BE2C (cell line): Measurements from ENCODE around the gene MYL12B.
A peak's percentile ranks its signal among the peaks of the same experiment; 100 is the strongest.

Experiments
- DNase-seq: peaks from one replicate; pipeline ENCODE4 v3.0.0-alpha.2; 2020
- H3K27me3 ChIP-seq: fragments of 250-450 bp; sonication (Bioruptor Pico); 2 replicates; pipeline ENCODE4 v1.5.1; 2020; ENCODE audit warnings: mild to moderate bottlenecking
- H3K36me3 ChIP-seq: fragments of 250-450 bp; sonication (Bioruptor Pico); 2 replicates; pipeline ENCODE4 v1.5.1; 2020; ENCODE audit warnings: mild to moderate bottlenecking
- H3K4me1 ChIP-seq: fragments of 250-450 bp; sonication (Bioruptor Pico); 2 replicates; pipeline ENCODE4 v1.5.1; 2020
- H3K4me3 ChIP-seq: 2 replicates; pipeline ENCODE4 v1.5.1; 2011; ENCODE audit warnings: low read depth, low read length
- H3K9me3 ChIP-seq: fragments of 250-450 bp; sonication (Bioruptor Pico); 2 replicates; pipeline ENCODE4 v1.5.1; 2020
- CTCF ChIP-seq: IDR thresholded peaks from 2 replicates; pipeline ENCODE4 v1.5.1; 2012; ENCODE audit warnings: mild to moderate bottlenecking, low read depth, low read length

MYL12B gene

DNA sequence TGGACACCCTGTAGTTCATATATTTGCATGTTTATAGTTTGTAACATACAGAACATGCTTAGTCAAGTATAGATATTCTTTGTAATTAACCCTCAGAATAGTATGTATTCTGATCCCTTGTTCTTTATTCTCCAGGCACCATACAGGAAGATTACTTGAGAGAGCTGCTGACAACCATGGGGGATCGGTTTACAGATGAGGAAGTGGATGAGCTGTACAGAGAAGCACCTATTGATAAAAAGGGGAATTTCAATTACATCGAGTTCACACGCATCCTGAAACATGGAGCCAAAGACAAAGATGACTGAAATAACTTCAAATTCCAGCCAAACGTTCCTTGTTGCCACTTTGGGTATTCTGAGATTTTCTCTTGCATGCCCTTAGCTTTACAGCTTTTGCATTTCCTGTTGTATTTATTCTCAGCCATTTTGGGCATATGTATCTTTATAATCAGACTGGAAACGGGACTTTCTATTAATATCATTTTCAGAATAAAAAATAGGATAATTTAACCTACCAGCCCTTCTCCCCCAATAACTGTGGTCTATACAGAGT is 6.2 kb upstream of the MYL12B start:
- Histone ChIP-seq H3K4me3 (no peak overlapping the region), H3K36me3 (peaks cover 5% of the 10 kb centered on the region), H3K27me3 (no peaks in the 10 kb centered on the region), H3K9me3 (no peaks in the 10 kb centered on the region), H3K4me1 (no peaks in the 10 kb centered on the region)
- no peak for DNase-seq
- no peak for TF ChIP-seq CTCF

GRCh38 chr18:3256693-3257626 is 5.0 kb upstream of the MYL12B start:
- DNase-seq: no peak

DNA sequence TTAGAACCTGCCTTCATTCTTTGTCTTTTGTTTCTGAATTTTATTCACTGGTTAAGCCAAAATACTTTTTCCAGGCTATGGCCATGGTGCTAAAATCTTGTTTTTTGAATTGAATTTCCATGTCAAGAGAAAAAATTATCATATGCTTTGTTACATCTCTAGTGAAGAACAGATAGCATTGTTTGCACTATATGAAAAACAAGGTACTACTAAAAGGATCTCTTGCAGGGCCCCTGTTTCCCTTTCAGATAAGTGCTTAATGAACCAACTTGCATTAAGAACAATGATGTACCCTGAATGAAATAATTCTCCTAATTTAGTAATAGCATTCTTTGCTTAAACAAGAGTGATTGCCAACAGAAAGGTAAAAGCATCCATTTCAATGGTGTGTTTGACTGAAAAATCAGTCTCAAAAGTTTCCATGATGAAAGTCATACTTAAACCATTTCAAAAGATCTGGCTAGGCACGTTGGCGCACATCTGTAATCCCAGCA is 4.3 kb upstream of the MYL12B start:
- no peaks in the 10 kb centered on the region for H3K27me3 ChIP-seq
- TF ChIP-seq CTCF: no peak
- H3K9me3 ChIP-seq: no peaks in the 10 kb centered on the region
- no peaks in the 10 kb centered on the region for H3K4me1 ChIP-seq
- H3K4me3 ChIP-seq: no peak overlapping the region
- no peak for DNase-seq
- H3K36me3 ChIP-seq: peaks cover 5% of the 10 kb centered on the region

More at GRCh38 chr18:3256693-3257626, 5.0 kb upstream of the MYL12B start:
- no peak for TF ChIP-seq CTCF
- Histone ChIP-seq H3K4me1 (no peaks in the 10 kb centered on the region), H3K4me3 (no peak overlapping the region), H3K36me3 (peaks cover 5% of the 10 kb centered on the region), H3K9me3 (no peaks in the 10 kb centered on the region), H3K27me3 (no peaks in the 10 kb centered on the region)

DNA sequence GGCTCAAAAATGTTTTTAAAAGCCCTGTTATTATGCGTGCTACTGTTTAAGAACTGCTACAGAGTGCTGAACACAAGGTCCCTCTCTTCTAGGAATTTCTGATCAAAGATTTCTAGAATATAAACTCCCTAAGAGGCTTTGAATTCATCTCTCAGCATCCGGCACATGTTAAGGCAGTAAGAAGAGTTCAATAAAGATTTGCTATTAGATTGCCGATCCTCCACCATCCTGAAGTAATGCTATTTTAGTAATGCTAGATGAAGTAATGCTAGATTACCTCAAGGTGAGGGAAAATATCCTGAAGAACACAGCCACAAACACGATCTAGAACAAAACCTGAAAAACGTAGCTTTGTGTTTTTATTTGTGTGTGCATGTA is 949 bp upstream of the MYL12B start:
- TF ChIP-seq CTCF: no peak
- no peaks in the 10 kb centered on the region for H3K9me3 ChIP-seq
- H3K4me3 ChIP-seq: peak overlapping the region; percentile 77
- peaks cover 5% of the 10 kb centered on the region for H3K36me3 ChIP-seq
- H3K27me3 ChIP-seq: no peaks in the 10 kb centered on the region
- no peak for DNase-seq
- no peaks in the 10 kb centered on the region for H3K4me1 ChIP-seq

DNA sequence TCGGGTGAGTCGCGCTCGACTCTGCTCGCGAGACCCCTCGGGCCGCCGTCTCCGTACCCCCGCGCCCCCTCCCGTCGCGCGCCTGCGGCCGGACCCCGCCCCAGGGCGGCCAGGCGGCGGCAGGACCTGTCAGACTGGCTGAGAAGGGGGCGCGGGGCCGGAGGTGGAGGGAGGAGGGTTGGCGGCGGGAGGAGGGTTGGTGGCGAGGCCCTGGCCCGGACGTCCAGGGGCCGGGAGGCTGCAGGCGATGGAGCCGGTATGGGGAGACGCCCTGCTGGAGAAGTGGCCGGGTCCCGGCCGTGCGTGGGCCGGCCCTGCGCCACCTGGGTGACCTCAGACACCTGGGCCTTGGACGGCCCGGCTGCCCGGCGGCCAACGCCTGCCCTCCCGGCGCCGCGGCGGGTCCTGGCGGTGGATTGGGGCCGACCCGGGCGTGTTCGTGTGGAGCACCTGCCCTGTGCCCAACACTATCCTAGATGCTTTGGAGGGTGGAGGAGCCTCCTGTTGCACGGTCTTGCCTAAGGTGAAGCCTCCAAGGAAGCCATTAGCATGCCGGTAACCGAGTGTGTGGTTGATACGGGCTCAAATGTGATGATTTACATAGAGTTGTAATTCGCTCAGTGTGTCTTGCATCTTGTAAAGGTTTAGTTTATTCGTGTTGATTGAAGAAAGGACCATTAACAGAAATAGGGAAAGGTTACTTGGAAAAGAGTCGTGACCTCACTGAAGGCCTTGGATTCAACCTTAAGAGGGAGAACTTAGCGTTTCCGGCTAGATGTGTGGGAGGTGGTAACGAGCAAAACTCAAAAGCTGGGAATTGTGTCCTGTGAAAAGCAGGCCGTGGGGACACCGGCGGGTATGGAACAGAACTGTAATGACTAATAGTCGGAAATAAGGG is 550 bp downstream of the MYL12B start:
- TF ChIP-seq CTCF: no peak
- H3K4me3 ChIP-seq: peak overlapping the region; percentile 77
- H3K36me3 ChIP-seq: peaks cover 2% of the 10 kb centered on the region
- H3K4me1 ChIP-seq: no peaks in the 10 kb centered on the region
- no peaks in the 10 kb centered on the region for H3K9me3 ChIP-seq
- no peaks in the 10 kb centered on the region for H3K27me3 ChIP-seq
- DNase-seq: no peak
